Measurements from ENCODE around the gene LAMTOR4. TPM values are rescaled to one million over a fixed set of nuclear protein-coding genes. Genes with fewer than 3 reads are reported as not detected.

Gene LAMTOR4
- total and polyA plus RNA-seq, 2 of the 13 experiments (the other 11 are each of a cell fraction or from before 2014, with no cell fraction given): 115 to 118 TPM

- TF ChIP-seq HES4 (CRISPR knock-in tag; IDR thresholded peaks at IDR 0.05; ENCODE audit: borderline replicate concordance) (0 out of 2 replicates have a peak, but pooled peaks have one; percentile 31), ZNF749 (CRISPR knock-in tag; IDR thresholded peaks at IDR 0.05; ENCODE audit: borderline replicate concordance) (no peak), SMAD9 (CRISPR knock-in tag; IDR thresholded peaks at IDR 0.05) (no peak), ZNF841 (CRISPR knock-in tag; IDR thresholded peaks at IDR 0.05; ENCODE audit: borderline replicate concordance) (no peak), PRDM4 (CRISPR knock-in tag; IDR thresholded peaks at IDR 0.05; ENCODE audit: borderline replicate concordance) (no peak), ZNF782 (CRISPR knock-in tag; IDR thresholded peaks at IDR 0.05; ENCODE audit: borderline replicate concordance) (no peak), ZNF607 (CRISPR knock-in tag; IDR thresholded peaks at IDR 0.05; ENCODE audit: borderline replicate concordance) (no peak), ZGPAT (CRISPR knock-in tag; IDR thresholded peaks at IDR 0.05) (peak; percentile 32; the same call in 1 of the 2 replicates), MNT (IDR thresholded peaks at IDR 0.05) (no peak), CENPT (CRISPR knock-in tag; IDR thresholded peaks at IDR 0.05; ENCODE audit: low read depth) (no peak), NFAT5 (CRISPR knock-in tag; IDR thresholded peaks at IDR 0.05) (peak; percentile 83; the same call in 1 of the 2 replicates)
Observed at GRCh38 chr7:100177045-100178001, 28.6 kb downstream of the LAMTOR4 start, which contains the start of the genes GPC2 and STAG3 (continued).
